Measurements from ENCODE around the gene COMMD1. TPM values are rescaled to one million over a fixed set of nuclear protein-coding genes. Genes with fewer than 3 reads are reported as not detected.

The COMMD1 gene
- total and polyA plus RNA-seq, 2 donors (not counting 3 experiments of a cell fraction or from before 2014, with no cell fraction given): 39.5 to 57.1 TPM

DNA sequence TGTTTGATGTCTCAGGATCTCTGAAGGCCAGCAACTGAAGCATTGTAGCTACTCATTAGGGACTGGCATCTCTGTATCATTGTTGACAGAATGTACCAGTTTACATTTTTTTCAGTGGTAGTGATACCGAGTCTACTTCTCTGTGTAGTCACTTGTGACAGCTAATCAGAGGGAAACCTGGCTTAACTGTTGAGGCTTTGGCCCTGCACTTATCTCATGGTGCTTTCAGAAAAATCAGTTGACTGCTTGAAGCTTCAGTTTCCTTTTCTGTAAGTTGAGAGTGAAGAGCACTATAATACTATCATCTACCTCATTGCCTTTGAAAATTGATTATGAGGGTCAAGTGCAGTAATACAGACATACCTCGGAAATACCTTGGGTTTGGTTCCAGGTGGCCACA is 90.0 kb downstream of the COMMD1 start:
- no peak overlapping the region for H3K4me3 ChIP-seq (replicated peaks in 1 of 3; ENCODE audit: insufficient read depth in 1 of 3, low read depth in 1 of 3, low read length in 3 of 3)
- dilution Hi-C loops (cut with MboI; ENCODE audit: extremely low pct_ligation_motif_present, low sequenced_read_pairs) (no loop called here), intact Hi-C loops (cut with micrococcal nuclease) (no loop called here)
- H3K27ac ChIP-seq (ENCODE audit: insufficient read depth, low read depth, low read length): no peak overlapping the region
- no peak for TF ChIP-seq POLR2A (IDR thresholded peaks at IDR 0.05; ENCODE audit: low read depth, low read length)
- TF ChIP-seq JUN (IDR thresholded peaks at IDR 0.05; ENCODE audit: borderline replicate concordance, insufficient read depth, insufficient read length, low read depth): no peak
- TF ChIP-seq FOS (IDR thresholded peaks at IDR 0.05; ENCODE audit: borderline replicate concordance, insufficient read depth, low read length): no peak
- no peak for TF ChIP-seq MYC (IDR thresholded peaks at IDR 0.05; ENCODE audit: low read depth, low read length)
- TF ChIP-seq GATA2 (IDR thresholded peaks at IDR 0.05; ENCODE audit: insufficient read depth, insufficient read length, low read depth, low read length): no peak
- no peak for TF ChIP-seq POLR2AphosphoS5 (IDR thresholded peaks at IDR 0.05; ENCODE audit: insufficient read depth, low read depth, low read length)
- TF ChIP-seq EZH2 (IDR thresholded peaks at IDR 0.05; ENCODE audit: borderline replicate concordance, low read depth, low read length, severe bottlenecking): no peak
- TF ChIP-seq MAX (IDR thresholded peaks at IDR 0.05; ENCODE audit: insufficient read depth, insufficient read length): no peak
- TF ChIP-seq, protein P1, sequence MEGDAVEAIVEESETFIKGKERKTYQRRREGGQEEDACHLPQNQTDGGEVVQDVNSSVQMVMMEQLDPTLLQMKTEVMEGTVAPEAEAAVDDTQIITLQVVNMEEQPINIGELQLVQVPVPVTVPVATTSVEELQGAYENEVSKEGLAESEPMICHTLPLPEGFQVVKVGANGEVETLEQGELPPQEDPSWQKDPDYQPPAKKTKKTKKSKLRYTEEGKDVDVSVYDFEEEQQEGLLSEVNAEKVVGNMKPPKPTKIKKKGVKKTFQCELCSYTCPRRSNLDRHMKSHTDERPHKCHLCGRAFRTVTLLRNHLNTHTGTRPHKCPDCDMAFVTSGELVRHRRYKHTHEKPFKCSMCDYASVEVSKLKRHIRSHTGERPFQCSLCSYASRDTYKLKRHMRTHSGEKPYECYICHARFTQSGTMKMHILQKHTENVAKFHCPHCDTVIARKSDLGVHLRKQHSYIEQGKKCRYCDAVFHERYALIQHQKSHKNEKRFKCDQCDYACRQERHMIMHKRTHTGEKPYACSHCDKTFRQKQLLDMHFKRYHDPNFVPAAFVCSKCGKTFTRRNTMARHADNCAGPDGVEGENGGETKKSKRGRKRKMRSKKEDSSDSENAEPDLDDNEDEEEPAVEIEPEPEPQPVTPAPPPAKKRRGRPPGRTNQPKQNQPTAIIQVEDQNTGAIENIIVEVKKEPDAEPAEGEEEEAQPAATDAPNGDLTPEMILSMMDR (IDR thresholded peaks at IDR 0.05; ENCODE audit: extremely low read depth in 1 of 2, insufficient read depth in 1 of 2, low read depth in 1 of 2, low read length in 2 of 2): no peak
- no peaks in the 10 kb centered on the region for H3K4me1 ChIP-seq (ENCODE audit: control insufficient read depth, extremely low read depth, insufficient read depth, low read length)
- peak overlapping the region; percentile 3 for H3K9ac ChIP-seq (replicated peaks; ENCODE audit: extremely low read depth, insufficient read depth, low read length)
- no peaks in the 10 kb centered on the region for H3K36me3 ChIP-seq (ENCODE audit: control insufficient read depth in 2 of 2, extremely low read depth in 1 of 2, insufficient read depth in 2 of 2, low read length in 2 of 2)
- no peaks in the 10 kb centered on the region for H3K27me3 ChIP-seq (ENCODE audit: control insufficient read depth in 2 of 2, insufficient read depth in 2 of 2, low read length in 2 of 2)
- no TSS peak for BruUV-seq (replicated peaks)
- no peak for FAIRE-seq
- H3K79me2 ChIP-seq (ENCODE audit: control insufficient read depth, insufficient read depth, low read length): no peaks in the 10 kb centered on the region
- ChIA-PET POLR2A (no interaction called here), CTCF (interaction anchor here (1.1 to 5.9 kb wide), 3 partner anchors 344 to 422 kb away, joined by 4 to 159 read pairs (median 4); no protein-coding TSS in a partner anchor)
- H3K9me1 ChIP-seq (replicated peaks; ENCODE audit: control insufficient read depth, extremely low read depth, insufficient read depth, low read length): no peaks in the 10 kb centered on the region
- H4K20me1 ChIP-seq (replicated peaks; ENCODE audit: control insufficient read depth, extremely low read depth, insufficient read depth, low read length): no peaks in the 10 kb centered on the region
- no peak overlapping the region for H2AFZ ChIP-seq (ENCODE audit: low read depth, low read length)
- DNase-seq (ENCODE audit: low read depth, low spot score): no peak
- no peak overlapping the region for H3K4me2 ChIP-seq (ENCODE audit: insufficient read depth, low read length)
- no peaks in the 10 kb centered on the region for H3K9me3 ChIP-seq (replicated peaks; ENCODE audit: control insufficient read depth, insufficient read depth, low read length)
